ENCODE results near the gene NPC2. TPM values are rescaled to one million over a fixed set of nuclear protein-coding genes. Genes with fewer than 3 reads are reported as not detected.
"Not testable (repeated sequence)": the region's sequence is repeated elsewhere in the genome, so short reads cannot be mapped to it uniquely, and the experiment has no call there.

Gene NPC2
- total RNA-seq: 8.2 and 8.6 TPM in 2 replicates

- Mint-ChIP-seq H3K27ac (peak within 1 kb of the TSS; percentile 87), H3K4me1 (ENCODE audit: low read depth) (peaks cover 24% of the 10 kb centered on the region), H3K27me3 (ENCODE audit: insufficient read depth) (no peaks in the 10 kb centered on the region), H3K36me3 (ENCODE audit: low read depth) (no peaks in the 10 kb centered on the region), H3K9me3 (no peaks in the 10 kb centered on the region), H3K4me3 (no peak within 1 kb of the TSS)
- DNase-seq (ENCODE audit: low spot score): no peak
- intact Hi-C loops (cut with micrococcal nuclease): loop anchor here (1.0 to 5.0 kb wide), 12 partner anchors 86 to 1356 kb away; partner anchors contain the start of genes ABCD4, ALDH6A1, AREL1 and EIF2B2
Observed at GRCh38 chr14:74492776-74493342, at the start of gene NPC2. TSS of gene NPC2 (minus strand) at chr14:74493305. CDS start at chr14:74493274, 31 bp downstream.

DNA sequence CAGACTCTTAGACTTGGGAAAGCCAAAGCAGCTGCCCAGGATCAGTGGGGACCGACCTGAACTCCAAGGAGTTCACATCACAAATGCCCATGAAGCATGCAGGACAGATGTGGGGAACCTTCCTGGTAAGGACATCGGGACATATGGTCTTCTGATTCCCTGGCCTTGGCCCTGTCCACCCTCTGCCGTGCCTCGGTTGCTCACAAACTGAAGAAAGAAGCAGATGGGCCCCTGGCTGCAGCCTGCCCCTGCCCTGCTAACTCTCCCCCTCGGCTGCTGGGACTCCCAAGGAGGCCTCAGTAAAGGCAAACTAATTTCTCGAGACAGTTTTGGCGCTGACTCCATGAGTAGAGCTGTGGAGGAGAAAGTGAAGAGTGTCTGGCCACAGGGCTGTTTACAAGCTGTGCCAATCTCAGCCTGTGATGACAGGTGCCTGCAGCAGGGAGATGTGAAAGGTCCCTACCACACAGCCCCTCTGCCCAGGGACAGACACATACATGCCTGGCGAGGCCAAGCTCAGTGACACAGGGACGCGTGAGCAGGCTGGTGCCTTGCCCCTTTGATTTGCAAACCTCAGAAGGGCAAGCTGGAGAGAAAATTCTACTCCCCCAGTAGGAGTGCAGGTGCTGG, 49.1 kb upstream of the NPC2 start:
- Mint-ChIP-seq H3K4me3 (no peak overlapping the region), H3K4me1 (ENCODE audit: low read depth) (no peaks in the 10 kb centered on the region), H3K9me3 (no peaks in the 10 kb centered on the region), H3K27ac (no peak overlapping the region), H3K27me3 (ENCODE audit: insufficient read depth) (peaks cover 11% of the 10 kb centered on the region), H3K36me3 (ENCODE audit: low read depth) (no peaks in the 10 kb centered on the region)
- no peak for DNase-seq (ENCODE audit: low spot score)
- intact Hi-C loops (cut with micrococcal nuclease): no loop called here

GRCh38 chr14:74541225-74541624, 48.1 kb upstream of the NPC2 start:
- Mint-ChIP-seq H3K9me3 (no peaks in the 10 kb centered on the region), H3K27ac (no peak overlapping the region), H3K4me1 (ENCODE audit: low read depth) (no peaks in the 10 kb centered on the region), H3K27me3 (ENCODE audit: insufficient read depth) (peaks cover 11% of the 10 kb centered on the region), H3K4me3 (no peak overlapping the region), H3K36me3 (ENCODE audit: low read depth) (no peaks in the 10 kb centered on the region)
- intact Hi-C loops (cut with micrococcal nuclease): no loop called here
- DNase-seq (ENCODE audit: low spot score): no peak

GRCh38 chr14:74539503-74539902, 46.4 kb upstream of the NPC2 start:
- Mint-ChIP-seq H3K9me3 (no peaks in the 10 kb centered on the region), H3K4me3 (no peak overlapping the region), H3K4me1 (ENCODE audit: low read depth) (no peaks in the 10 kb centered on the region), H3K36me3 (ENCODE audit: low read depth) (no peaks in the 10 kb centered on the region), H3K27me3 (ENCODE audit: insufficient read depth) (peaks cover 11% of the 10 kb centered on the region), H3K27ac (no peak overlapping the region)
- no peak for DNase-seq (ENCODE audit: low spot score)
- intact Hi-C loops (cut with micrococcal nuclease): no loop called here

DNA sequence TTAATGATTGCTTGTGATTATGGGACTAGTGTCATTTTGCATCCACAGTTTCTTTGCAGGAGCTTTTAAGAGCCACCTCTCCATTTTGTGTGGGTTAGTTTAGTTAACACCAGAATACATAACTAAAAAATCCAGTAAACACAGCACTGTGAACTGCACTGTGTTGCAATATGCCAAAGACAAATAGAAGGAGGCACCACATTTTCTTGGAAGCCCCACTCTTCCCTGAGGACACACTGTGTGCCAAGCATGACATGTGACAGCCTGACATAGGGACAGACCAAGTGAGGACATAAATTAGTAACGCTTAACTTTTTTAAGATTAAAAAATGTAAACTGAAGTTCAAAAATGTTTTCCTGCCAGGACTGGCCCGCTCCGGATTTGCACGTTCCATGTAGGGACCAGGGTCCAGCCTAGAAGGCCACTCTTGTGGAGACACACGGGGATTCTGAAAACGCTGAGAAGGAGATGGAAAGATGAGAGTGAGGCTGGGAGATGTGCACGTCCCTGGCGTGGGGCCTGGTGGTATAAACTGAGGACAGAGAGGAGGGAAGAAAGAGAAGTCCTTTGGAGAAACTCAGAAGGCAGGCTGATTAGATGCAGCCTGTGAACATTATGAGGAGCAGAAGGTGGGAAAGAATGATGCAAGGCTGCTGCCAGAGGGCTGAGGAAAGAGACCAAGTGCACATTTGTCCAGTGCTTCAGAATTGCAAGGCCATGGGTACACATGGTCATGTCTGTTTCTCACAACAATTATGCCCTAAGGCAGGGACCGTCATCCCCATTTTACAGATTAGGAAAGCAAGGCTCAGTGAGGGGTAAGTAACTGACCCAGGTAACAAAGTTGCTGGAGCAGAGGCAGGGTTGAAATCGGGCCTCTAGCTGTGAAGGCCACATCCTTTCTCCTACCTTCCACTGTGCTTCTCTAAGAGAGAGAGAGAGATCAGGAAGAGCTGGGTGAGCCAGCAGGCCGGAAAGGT, 45.6 kb upstream of the NPC2 start:
- DNase-seq (ENCODE audit: low spot score): no peak
- no peak overlapping the region for H3K27ac Mint-ChIP-seq

GRCh38 chr14:74536336-74536735, 43.2 kb upstream of the NPC2 start:
- H3K27me3 Mint-ChIP-seq (ENCODE audit: insufficient read depth); H3K4me1 Mint-ChIP-seq (ENCODE audit: low read depth); H3K9me3 Mint-ChIP-seq; H3K36me3 Mint-ChIP-seq (ENCODE audit: low read depth); DNase-seq (ENCODE audit: low spot score); H3K27ac Mint-ChIP-seq; H3K4me3 Mint-ChIP-seq; intact Hi-C loops (cut with micrococcal nuclease): not testable (repeated sequence)

More for the DNA sequence above, 45.6 kb upstream of the NPC2 start:
- intact Hi-C loops (cut with micrococcal nuclease): no loop called here
- Mint-ChIP-seq H3K36me3 (ENCODE audit: low read depth) (no peaks in the 10 kb centered on the region), H3K27me3 (ENCODE audit: insufficient read depth) (peaks cover 7% of the 10 kb centered on the region), H3K9me3 (no peaks in the 10 kb centered on the region), H3K4me1 (ENCODE audit: low read depth) (peaks cover 2% of the 10 kb centered on the region), H3K4me3 (no peak overlapping the region)

DNA sequence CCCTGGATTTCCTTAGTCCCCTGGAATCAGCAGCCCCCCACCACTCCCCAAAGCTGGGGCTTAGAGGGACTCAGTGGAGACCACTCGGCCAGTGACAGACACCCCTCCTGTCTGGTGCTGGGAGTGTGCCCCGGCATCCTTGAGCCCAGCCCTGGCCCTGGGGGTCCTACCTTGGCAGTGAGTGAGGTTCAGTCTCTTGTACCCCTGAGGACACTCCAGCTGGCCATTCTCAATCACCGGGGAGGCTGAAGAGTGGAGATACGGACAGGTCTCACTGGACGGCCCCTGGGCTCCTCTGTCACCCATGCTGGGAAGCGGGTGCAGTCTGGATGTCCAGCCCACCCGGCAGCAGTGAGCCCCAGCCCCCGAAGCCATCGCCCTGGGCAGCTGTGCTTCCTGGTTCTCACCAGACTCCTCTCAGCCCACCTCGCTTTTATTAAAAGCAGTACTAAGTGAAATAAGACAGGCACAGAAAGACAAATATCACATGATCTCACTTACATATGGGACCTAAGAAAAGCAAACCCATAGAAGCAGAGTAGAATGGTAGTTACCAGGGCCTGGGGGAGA, 42.7 kb upstream of the NPC2 start:
- Mint-ChIP-seq H3K9me3 (no peaks in the 10 kb centered on the region), H3K36me3 (ENCODE audit: low read depth) (no peaks in the 10 kb centered on the region), H3K27me3 (ENCODE audit: insufficient read depth) (peaks cover 9% of the 10 kb centered on the region), H3K4me3 (no peak overlapping the region), H3K27ac (no peak overlapping the region), H3K4me1 (ENCODE audit: low read depth) (peaks cover 9% of the 10 kb centered on the region)
- no peak for DNase-seq (ENCODE audit: low spot score)
- intact Hi-C loops (cut with micrococcal nuclease): no loop called here

GRCh38 chr14:74533576-74533975, 40.5 kb upstream of the NPC2 start:
- Mint-ChIP-seq H3K4me3 (no peak overlapping the region), H3K9me3 (no peaks in the 10 kb centered on the region), H3K27ac (no peak overlapping the region), H3K27me3 (ENCODE audit: insufficient read depth) (peaks cover 3% of the 10 kb centered on the region), H3K36me3 (ENCODE audit: low read depth) (no peaks in the 10 kb centered on the region), H3K4me1 (ENCODE audit: low read depth) (peaks cover 9% of the 10 kb centered on the region)
- intact Hi-C loops (cut with micrococcal nuclease): no loop called here
- no peak for DNase-seq (ENCODE audit: low spot score)

DNA sequence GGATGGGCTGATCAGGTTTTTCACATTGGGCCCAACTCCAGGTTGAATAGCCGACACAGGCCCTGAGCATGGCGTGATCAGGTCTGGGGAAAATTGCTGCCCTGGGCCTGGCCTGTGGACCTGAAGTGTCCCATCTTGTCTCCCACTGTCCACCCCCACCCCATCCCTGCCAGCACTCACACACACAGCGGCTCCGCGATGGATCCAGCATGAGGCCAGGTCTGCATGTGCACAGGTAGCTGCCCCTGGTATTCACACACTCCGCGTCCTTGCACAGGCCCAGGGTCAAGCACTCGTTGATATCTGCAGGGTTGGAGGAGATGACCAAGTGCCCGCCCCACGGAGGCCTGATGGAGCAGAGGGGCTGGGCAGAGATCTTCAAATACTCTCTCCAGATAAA, 39.1 kb upstream of the NPC2 start:
- intact Hi-C loops (cut with micrococcal nuclease): no loop called here
- no peak overlapping the region for H3K27ac Mint-ChIP-seq
- no peaks in the 10 kb centered on the region for H3K36me3 Mint-ChIP-seq (ENCODE audit: low read depth)
- H3K27me3 Mint-ChIP-seq (ENCODE audit: insufficient read depth): peaks cover 2% of the 10 kb centered on the region
- H3K4me3 Mint-ChIP-seq: no peak overlapping the region
- H3K9me3 Mint-ChIP-seq: no peaks in the 10 kb centered on the region
- DNase-seq (ENCODE audit: low spot score): no peak
- H3K4me1 Mint-ChIP-seq (ENCODE audit: low read depth): peaks cover 9% of the 10 kb centered on the region

DNA sequence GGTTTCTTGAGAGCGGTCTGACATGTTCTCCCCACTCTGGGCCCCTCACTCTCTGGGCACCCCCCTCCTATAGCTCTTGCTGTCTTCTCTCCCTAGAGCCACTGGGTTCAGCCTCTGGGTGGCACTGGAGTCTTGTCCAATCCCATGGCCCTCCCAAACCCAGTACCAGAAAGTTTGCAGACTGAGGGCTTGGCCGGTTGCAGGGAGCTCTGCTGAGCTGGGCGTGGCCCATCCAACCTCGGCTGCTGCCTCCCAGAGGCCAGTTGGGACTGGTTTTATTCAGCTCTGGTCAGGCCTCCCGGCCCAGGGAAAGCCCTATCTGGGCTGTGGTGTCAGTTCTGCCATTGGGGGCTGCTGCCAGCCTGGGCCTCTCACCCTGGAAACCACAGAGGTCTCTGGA, 38.4 kb upstream of the NPC2 start:
- peaks cover 2% of the 10 kb centered on the region for H3K27me3 Mint-ChIP-seq (ENCODE audit: insufficient read depth)
- H3K4me3 Mint-ChIP-seq: no peak overlapping the region
- DNase-seq (ENCODE audit: low spot score): no peak
- H3K27ac Mint-ChIP-seq: no peak overlapping the region
- intact Hi-C loops (cut with micrococcal nuclease): no loop called here
- H3K4me1 Mint-ChIP-seq (ENCODE audit: low read depth): peaks cover 9% of the 10 kb centered on the region
- H3K36me3 Mint-ChIP-seq (ENCODE audit: low read depth): no peaks in the 10 kb centered on the region
- no peaks in the 10 kb centered on the region for H3K9me3 Mint-ChIP-seq

DNA sequence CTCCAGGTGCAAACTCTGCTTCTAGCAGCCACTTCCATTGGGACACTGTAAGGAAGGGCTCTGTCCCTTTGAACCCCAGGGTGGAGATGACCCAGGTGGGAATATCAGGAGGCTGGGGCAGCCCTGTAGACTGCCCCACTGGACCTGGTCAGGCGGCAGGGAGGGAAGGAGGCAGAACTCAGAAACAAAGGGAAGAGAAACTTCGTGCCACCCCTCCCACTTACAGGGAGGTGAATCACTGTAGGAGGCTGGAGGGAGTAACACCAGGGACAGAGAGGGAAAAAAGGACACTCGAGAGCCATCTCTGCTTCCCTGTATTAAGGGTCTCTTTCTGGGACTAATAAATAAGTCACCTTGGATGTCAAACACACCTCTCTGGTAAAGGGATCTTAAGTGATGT, 37.9 kb upstream of the NPC2 start:
- Mint-ChIP-seq H3K27me3 (ENCODE audit: insufficient read depth) (peaks cover 3% of the 10 kb centered on the region), H3K4me3 (no peak overlapping the region), H3K9me3 (no peaks in the 10 kb centered on the region), H3K4me1 (ENCODE audit: low read depth) (peaks cover 9% of the 10 kb centered on the region), H3K36me3 (ENCODE audit: low read depth) (no peaks in the 10 kb centered on the region), H3K27ac (no peak overlapping the region)
- intact Hi-C loops (cut with micrococcal nuclease): no loop called here
- no peak for DNase-seq (ENCODE audit: low spot score)

GRCh38 chr14:74528886-74529285, 35.8 kb upstream of the NPC2 start:
- intact Hi-C loops (cut with micrococcal nuclease): no loop called here
- Mint-ChIP-seq H3K4me1 (ENCODE audit: low read depth) (peaks cover 9% of the 10 kb centered on the region), H3K27me3 (ENCODE audit: insufficient read depth) (peaks cover 7% of the 10 kb centered on the region), H3K9me3 (no peaks in the 10 kb centered on the region), H3K36me3 (ENCODE audit: low read depth) (no peaks in the 10 kb centered on the region), H3K27ac (no peak overlapping the region), H3K4me3 (no peak overlapping the region)
- DNase-seq (ENCODE audit: low spot score): no peak

- Mint-ChIP-seq H3K27me3 (ENCODE audit: insufficient read depth) (peaks cover 7% of the 10 kb centered on the region), H3K36me3 (ENCODE audit: low read depth) (no peaks in the 10 kb centered on the region), H3K27ac (no peak overlapping the region), H3K4me3 (no peak overlapping the region), H3K4me1 (ENCODE audit: low read depth) (peaks cover 4% of the 10 kb centered on the region), H3K9me3 (no peaks in the 10 kb centered on the region)
- DNase-seq (ENCODE audit: low spot score): no peak
- intact Hi-C loops (cut with micrococcal nuclease): no loop called here
Observed at GRCh38 chr14:74528406-74528805, 35.3 kb upstream of the NPC2 start.
